RWPE1 (cell line): ENCODE results near the gene SCN3A.

Experiments used
- CTCF ChIA-PET: fragments of 350-600 bp; sonication (Branson Sonifier 250); formaldehyde crosslinking; extraction: SDS; loops from one replicate; lab custom pipeline; 2021; lab: Yijun Ruan, JAX
- POLR2A ChIA-PET: fragments of 400-600 bp; formaldehyde crosslinking; extraction: SDS; loops from one replicate; lab custom pipeline; 2020; ENCODE audit warnings: antibody characterized with exemption; ENCODE audit not compliant: low non-redundant PET; lab: Yijun Ruan, JAX
- DNase-seq: peaks from one replicate; pipeline ENCODE4 v3.0.0; 2012; ENCODE audit warnings: low spot score
- H3K27ac ChIP-seq: fragments of 450-650 bp; 2 replicates; pipeline ENCODE4 v1.5.1; 2017
- CTCF ChIP-seq: fragments of 450-650 bp; conservative IDR thresholded peaks from 2 replicates; pipeline ENCODE4 v1.5.1; 2017; ENCODE audit warnings: low read depth, mild to moderate bottlenecking

Gene SCN3A

DNA sequence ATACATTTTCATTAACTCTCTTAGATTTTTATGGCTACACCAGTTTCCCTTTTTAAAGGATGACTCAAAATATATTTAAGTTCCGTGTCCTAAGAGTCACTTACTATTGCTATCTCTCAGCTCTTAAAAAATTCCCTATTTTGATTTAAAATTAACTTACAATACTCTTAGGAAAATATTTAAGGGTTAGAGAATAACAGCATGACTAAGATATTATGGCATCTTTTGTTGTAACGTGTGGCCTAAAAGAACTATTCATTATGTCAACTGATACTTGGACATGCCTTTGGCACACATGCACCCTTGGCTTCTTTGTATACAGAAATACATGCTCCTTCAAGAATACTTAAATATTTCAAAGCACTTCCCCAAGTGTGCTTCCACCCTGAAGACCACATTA is 42.3 kb downstream of the SCN3A start:
- ChIA-PET CTCF (interaction anchor here (0.7 to 1.3 kb wide), 2 partner anchors 15 to 1789 kb away, joined by 3 to 4 read pairs; no protein-coding TSS in a partner anchor), POLR2A (no interaction called here)
- no peak for DNase-seq
- no peak overlapping the region for H3K27ac ChIP-seq
- no peak for TF ChIP-seq CTCF

DNA sequence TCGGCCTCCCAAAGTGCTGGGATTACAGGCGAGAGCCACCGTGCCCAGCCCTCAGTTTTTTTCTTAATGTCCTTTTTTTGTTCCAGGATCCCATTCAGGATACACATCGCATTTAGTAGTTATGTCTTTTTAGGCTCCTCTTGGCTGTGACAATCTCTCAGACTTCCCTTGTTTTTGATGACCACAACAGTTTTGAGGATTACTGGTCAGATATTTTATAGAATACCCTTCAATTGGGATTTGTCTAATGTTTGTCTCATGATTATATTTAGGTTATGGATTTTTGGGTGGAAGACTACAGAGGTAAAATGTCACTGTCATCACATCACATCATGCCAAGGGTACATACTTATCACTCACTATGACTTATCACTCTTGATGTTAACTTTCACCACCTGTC is 46.7 kb downstream of the SCN3A start:
- H3K27ac ChIP-seq, result no peak overlapping the region
- DNase-seq, result no peak
- ChIA-PET CTCF (no interaction called here), POLR2A (no interaction called here)
- no peak for TF ChIP-seq CTCF

GRCh38 chr2:165155152-165155551 is 48.7 kb downstream of the SCN3A start:
- CTCF ChIA-PET, result no interaction called here
- DNase-seq, result no peak

DNA sequence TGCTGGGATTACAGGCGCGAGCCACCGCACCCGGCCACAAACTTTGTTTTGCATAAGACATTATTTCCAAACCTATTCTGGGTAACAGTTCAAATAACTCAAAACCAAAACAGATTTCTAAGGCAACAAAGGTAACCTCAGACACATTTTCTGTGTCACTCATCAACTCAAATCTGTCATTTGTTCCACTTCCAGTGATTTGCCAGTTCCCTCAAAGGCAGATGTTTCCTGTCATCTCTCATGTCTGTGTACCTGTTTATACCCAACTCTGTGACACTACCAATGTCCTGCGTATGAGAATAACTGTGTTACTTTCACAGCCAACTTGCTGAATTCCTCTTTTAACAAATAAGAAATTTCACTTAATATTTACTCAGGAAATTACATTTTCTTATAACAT is 54.4 kb downstream of the SCN3A start:
- no peak for DNase-seq
- H3K27ac ChIP-seq, result no peak overlapping the region
- ChIA-PET POLR2A (no interaction called here), CTCF (interaction anchor here (0.6 kb wide), 1 partner anchor 54 kb away, joined by 3 read pairs; the partner anchor contains the start of gene SCN3A)
- no peak for TF ChIP-seq CTCF

More at GRCh38 chr2:165155152-165155551, 48.7 kb downstream of the SCN3A start:
- no peak for TF ChIP-seq CTCF
- H3K27ac ChIP-seq, result no peak overlapping the region
- POLR2A ChIA-PET, result no interaction called here

GRCh38 chr2:165147186-165148045 is 56.4 kb downstream of the SCN3A start:
- ChIA-PET CTCF (interaction anchor here (0.6 to 0.8 kb wide), 2 partner anchors 14 to 296 kb away, joined by 3 to 4 read pairs; no protein-coding TSS in a partner anchor), POLR2A (no interaction called here)
- no peak overlapping the region for H3K27ac ChIP-seq
- no peak for TF ChIP-seq CTCF
- DNase-seq, result no peak

- CTCF ChIA-PET, result no interaction called here
- no peak for DNase-seq
- H3K27ac ChIP-seq, result no peak overlapping the region
- no peak for TF ChIP-seq CTCF
- POLR2A ChIA-PET, result no interaction called here
Observed at GRCh38 chr2:165144315-165144714, 59.5 kb downstream of the SCN3A start.
